ENCODE results near the gene ADAMTSL2. TPM values are rescaled to one million over a fixed set of nuclear protein-coding genes. Genes with fewer than 3 reads are reported as not detected.

ADAMTSL2 gene
- polyA plus RNA-seq, 1 donor (not counting 4 experiments of a cell fraction or from before 2014, with no cell fraction given): not detected

- Histone ChIP-seq H3K27me3 (ENCODE audit: control insufficient read depth, extremely low read depth, insufficient read depth, low read length) (peaks cover 17% of the 10 kb centered on the region), H3K4me3 (ENCODE audit: control insufficient read depth in 2 of 3, extremely low read depth in 1 of 3, insufficient read depth in 2 of 3, low read depth in 1 of 3, low read length in 3 of 3) (no peak overlapping the region), H3K4me1 (ENCODE audit: control insufficient read depth, extremely low read depth, insufficient read depth, low read length) (no peaks in the 10 kb centered on the region), H3K9me3 (ENCODE audit: control insufficient read depth, low read depth, low read length) (peaks cover 2% of the 10 kb centered on the region), H4K20me1 (ENCODE audit: control insufficient read depth, extremely low read depth, insufficient read depth, low read length) (peaks cover 2% of the 10 kb centered on the region), H3K4me2 (ENCODE audit: control insufficient read depth, extremely low read depth, insufficient read depth, low read depth, low read length) (no peak overlapping the region), H3K9ac (ENCODE audit: control insufficient read depth, extremely low read depth, insufficient read depth, low read length) (no peak overlapping the region), H2AFZ (ENCODE audit: control insufficient read depth, low read length) (no peak overlapping the region), H3K9me1 (ENCODE audit: control insufficient read depth, extremely low read depth, insufficient read depth, low read length) (no peaks in the 10 kb centered on the region), H3K36me3 (ENCODE audit: control insufficient read depth in 2 of 2, extremely low read depth in 1 of 2, insufficient read depth in 2 of 2, low read length in 2 of 2) (no peaks in the 10 kb centered on the region), H3K79me2 (ENCODE audit: control insufficient read depth, insufficient read depth, low read length) (no peaks in the 10 kb centered on the region), H3K27ac (ENCODE audit: control insufficient read depth, insufficient read depth, low read length) (no peak overlapping the region)
- FAIRE-seq (no peak), DNase-seq (ENCODE audit: low read depth, low spot score) (no peak)
- TF ChIP-seq EZH2 (IDR thresholded peaks at IDR 0.05; ENCODE audit: low read length): no peak
- TF ChIP-seq CTCF (optimal IDR thresholded peaks at IDR 0.05 in 1 of 3, IDR thresholded peaks at IDR 0.05 in 1 of 3, conservative IDR thresholded peaks at IDR 0.05 in 1 of 3; ENCODE audit: extremely low read depth in 1 of 3, insufficient read depth in 2 of 3, low read length in 3 of 3): no peak
- dilution Hi-C loops (cut with MboI; ENCODE audit: extremely low pct_ligation_motif_present, low sequenced_read_pairs): no loop called here
These were observed 19.3 kb upstream of the ADAMTSL2 start for GRCh38 chr9:133515240-133515610.

- no peak for DNase-seq (ENCODE audit: low read depth, low spot score)
- H3K27ac ChIP-seq (ENCODE audit: control insufficient read depth, insufficient read depth, low read length): no peak overlapping the region
- peaks cover 2% of the 10 kb centered on the region for H4K20me1 ChIP-seq (ENCODE audit: control insufficient read depth, extremely low read depth, insufficient read depth, low read length)
- no peak overlapping the region for H3K9ac ChIP-seq (ENCODE audit: control insufficient read depth, extremely low read depth, insufficient read depth, low read length)
- TF ChIP-seq CTCF (optimal IDR thresholded peaks at IDR 0.05 in 1 of 3, IDR thresholded peaks at IDR 0.05 in 1 of 3, conservative IDR thresholded peaks at IDR 0.05 in 1 of 3; ENCODE audit: extremely low read depth in 1 of 3, insufficient read depth in 2 of 3, low read length in 3 of 3): no peak
- no peak for TF ChIP-seq EZH2 (IDR thresholded peaks at IDR 0.05; ENCODE audit: low read length)
- no peaks in the 10 kb centered on the region for H3K4me1 ChIP-seq (ENCODE audit: control insufficient read depth, extremely low read depth, insufficient read depth, low read length)
- no peak overlapping the region for H2AFZ ChIP-seq (ENCODE audit: control insufficient read depth, low read length)
- dilution Hi-C loops (cut with MboI; ENCODE audit: extremely low pct_ligation_motif_present, low sequenced_read_pairs): no loop called here
- H3K9me3 ChIP-seq (ENCODE audit: control insufficient read depth, low read depth, low read length): peaks cover 2% of the 10 kb centered on the region
- H3K79me2 ChIP-seq (ENCODE audit: control insufficient read depth, insufficient read depth, low read length): no peaks in the 10 kb centered on the region
- no peaks in the 10 kb centered on the region for H3K9me1 ChIP-seq (ENCODE audit: control insufficient read depth, extremely low read depth, insufficient read depth, low read length)
- H3K4me3 ChIP-seq (ENCODE audit: control insufficient read depth in 2 of 3, extremely low read depth in 1 of 3, insufficient read depth in 2 of 3, low read depth in 1 of 3, low read length in 3 of 3): no peak overlapping the region
- no peak overlapping the region for H3K4me2 ChIP-seq (ENCODE audit: control insufficient read depth, extremely low read depth, insufficient read depth, low read depth, low read length)
- H3K36me3 ChIP-seq (ENCODE audit: control insufficient read depth in 2 of 2, extremely low read depth in 1 of 2, insufficient read depth in 2 of 2, low read length in 2 of 2): no peaks in the 10 kb centered on the region
- FAIRE-seq: no peak
- H3K27me3 ChIP-seq (ENCODE audit: control insufficient read depth, extremely low read depth, insufficient read depth, low read length): peaks cover 18% of the 10 kb centered on the region
These were observed 18.8 kb upstream of the ADAMTSL2 start for GRCh38 chr9:133515615-133516255.
